ENCODE measurements around the gene CEP41.
A peak's percentile ranks its signal among the peaks of the same experiment; 100 is the strongest.
"Not testable (repeated sequence)": the region's sequence is repeated elsewhere in the genome, so short reads cannot be mapped to it uniquely, and the experiment has no call there.

The CEP41 gene

GRCh38 chr7:130461272-130461671 is 20.5 kb upstream of the CEP41 start:
- DNase-seq: no peak

GRCh38 chr7:130458257-130458656 is 17.4 kb upstream of the CEP41 start:
- DNase-seq: no peak

GRCh38 chr7:130454959-130455358 is 14.1 kb upstream of the CEP41 start:
- DNase-seq: no peak

GRCh38 chr7:130452951-130453350 is 12.1 kb upstream of the CEP41 start:
- peak; percentile 81 for DNase-seq

GRCh38 chr7:130451344-130451743 is 10.5 kb upstream of the CEP41 start:
- DNase-seq: not testable (repeated sequence)

- DNase-seq: no peak
Measured at GRCh38 chr7:130446259-130446658, 5.4 kb upstream of the CEP41 start.

GRCh38 chr7:130444751-130445407 is 4.1 kb upstream of the CEP41 start:
- peak; percentile 55 for DNase-seq

GRCh38 chr7:130444234-130444633 is 3.4 kb upstream of the CEP41 start:
- peak; percentile 52 for DNase-seq

- no peak for DNase-seq
Measured at GRCh38 chr7:130442601-130443000, 1.8 kb upstream of the CEP41 start.

GRCh38 chr7:130441408-130441869 is 623 bp upstream of the CEP41 start:
- no peak for DNase-seq

- DNase-seq: no peak
Measured at GRCh38 chr7:130436253-130436652, 4.6 kb downstream of the CEP41 start.

GRCh38 chr7:130435311-130435854 is 5.4 kb downstream of the CEP41 start:
- DNase-seq: no peak

GRCh38 chr7:130433301-130433700 is 7.5 kb downstream of the CEP41 start:
- no peak for DNase-seq

- DNase-seq: no peak
Measured at GRCh38 chr7:130432886-130433285, 7.9 kb downstream of the CEP41 start.

- DNase-seq: peak; percentile 95
Measured at GRCh38 chr7:130430841-130431666, 9.8 kb downstream of the CEP41 start.

GRCh38 chr7:130430115-130430514 is 10.7 kb downstream of the CEP41 start:
- no peak for DNase-seq

- no peak for DNase-seq
Measured at GRCh38 chr7:130429019-130429418, 11.8 kb downstream of the CEP41 start.

- no peak for DNase-seq
Measured at GRCh38 chr7:130426564-130426963, 14.3 kb downstream of the CEP41 start.

GRCh38 chr7:130425796-130426195 is 15.0 kb downstream of the CEP41 start:
- no peak for DNase-seq

GRCh38 chr7:130423501-130424037 is 17.2 kb downstream of the CEP41 start:
- no peak for DNase-seq

- DNase-seq: no peak
Measured at GRCh38 chr7:130421684-130422083, 19.1 kb downstream of the CEP41 start.

- DNase-seq: no peak
Measured at GRCh38 chr7:130420943-130421578, 19.8 kb downstream of the CEP41 start.

- no peak for DNase-seq
Measured at GRCh38 chr7:130419658-130420057, 21.2 kb downstream of the CEP41 start.

Data from left hindlimb (tissue), 1 donor.